Right atrium auricular region (tissue), 2 donors: ENCODE results near the gene H2BK1. TPM values are rescaled to one million over a fixed set of nuclear protein-coding genes. Genes with fewer than 3 reads are reported as not detected.

ENCODE experiments used
- DNase-seq: peaks from one replicate; pipeline ENCODE4 v3.0.0-alpha.2; 2019; ENCODE audit warnings: low spot score
- H3K27ac ChIP-seq, 2 donors: fragments of 200-600 bp; sonication (generic); 1 replicate in 1 of 2; 2 replicates in 1 of 2; pipeline ENCODE4 v1.5.1; 2016 to 2019
- H3K27me3 ChIP-seq, 2 donors: fragments of 200-600 bp; sonication (generic); one replicate each; pipeline versions ENCODE4 v1.5.1 to v1.6.0; 2017 to 2019
- H3K36me3 ChIP-seq: fragments of 200-600 bp; sonication (generic); one replicate; pipeline ENCODE4 v1.5.1; 2016
- H3K4me1 ChIP-seq, 2 donors: fragments of 200-600 bp; sonication (generic); one replicate each; pipeline versions ENCODE4 v1.5.1 to v1.6.0; 2017 to 2019
- H3K4me3 ChIP-seq, 2 donors: fragments of 200-600 bp; sonication (generic); 1 replicate in 1 of 2; 2 replicates in 1 of 2; pipeline ENCODE4 v1.5.1; 2017 to 2019; ENCODE audit warnings: mild to moderate bottlenecking in 1 of 2, moderate library complexity in 1 of 2
- H3K9me3 ChIP-seq, 2 donors: fragments of 200-600 bp; sonication (generic); one replicate each; pipeline ENCODE4 v1.5.1; 2019
- CTCF ChIP-seq, 2 donors: fragments of 200-600 bp; sonication (generic); IDR thresholded peaks; one replicate each; pipeline ENCODE4 v1.5.1; 2019; ENCODE audit warnings: antibody characterized with exemption in 2 of 2
- total RNA-seq, 2 donors: library from RNA; depleted of rRNA; stranded (reverse); fragments of >200 nt; gene quantifications; one replicate each; pipeline ENCODE4 v1.1.0, GENCODE V29; 2016

H2BK1 gene
- total RNA-seq, 2 donors from 2014 or later, result not detected

GRCh38 chr7:151178831-151179230 lies 31.5 kb downstream of the H2BK1 start:
- no peak for DNase-seq
- Histone ChIP-seq H3K27ac (no peak overlapping the region), H3K36me3 (no peaks in the 10 kb centered on the region), H3K27me3 (no peaks in the 10 kb centered on the region), H3K9me3 (no peaks in the 10 kb centered on the region), H3K4me1 (no peaks in the 10 kb centered on the region), H3K4me3 (no peak overlapping the region)
- no peak for TF ChIP-seq CTCF (IDR thresholded peaks at IDR 0.05)

- no peaks in the 10 kb centered on the region for H3K4me1 ChIP-seq
- H3K4me3 ChIP-seq, result no peak overlapping the region
- H3K27me3 ChIP-seq, result no peaks in the 10 kb centered on the region
- H3K27ac ChIP-seq, result no peak overlapping the region
- TF ChIP-seq CTCF (IDR thresholded peaks at IDR 0.05), result no peak
- DNase-seq, result no peak
- H3K36me3 ChIP-seq, result no peaks in the 10 kb centered on the region
- H3K9me3 ChIP-seq, result no peaks in the 10 kb centered on the region
Observed at GRCh38 chr7:151178236-151178635, 32.1 kb downstream of the H2BK1 start.

GRCh38 chr7:151177310-151177709 lies 33.0 kb downstream of the H2BK1 start:
- no peaks in the 10 kb centered on the region for H3K27me3 ChIP-seq
- DNase-seq, result no peak

GRCh38 chr7:151176401-151176800 lies 33.9 kb downstream of the H2BK1 start:
- H3K27me3 ChIP-seq, result no peaks in the 10 kb centered on the region
- H3K9me3 ChIP-seq, result no peaks in the 10 kb centered on the region
- no peaks in the 10 kb centered on the region for H3K36me3 ChIP-seq
- H3K4me3 ChIP-seq, result no peak overlapping the region
- no peak for DNase-seq
- no peak overlapping the region for H3K27ac ChIP-seq
- H3K4me1 ChIP-seq, result no peaks in the 10 kb centered on the region
- TF ChIP-seq CTCF (IDR thresholded peaks at IDR 0.05), result no peak

More at GRCh38 chr7:151177310-151177709, 33.0 kb downstream of the H2BK1 start:
- H3K27ac ChIP-seq, result no peak overlapping the region
- no peak overlapping the region for H3K4me3 ChIP-seq
- H3K36me3 ChIP-seq, result no peaks in the 10 kb centered on the region
- H3K4me1 ChIP-seq, result no peaks in the 10 kb centered on the region
- TF ChIP-seq CTCF (IDR thresholded peaks at IDR 0.05), result no peak
- no peaks in the 10 kb centered on the region for H3K9me3 ChIP-seq

GRCh38 chr7:151175793-151176311 lies 34.4 kb downstream of the H2BK1 start:
- TF ChIP-seq CTCF (IDR thresholded peaks at IDR 0.05), result no peak
- H3K9me3 ChIP-seq, result no peaks in the 10 kb centered on the region
- H3K27me3 ChIP-seq, result no peaks in the 10 kb centered on the region
- no peak for DNase-seq
- H3K36me3 ChIP-seq, result no peaks in the 10 kb centered on the region
- no peak overlapping the region for H3K4me3 ChIP-seq
- H3K4me1 ChIP-seq, result no peaks in the 10 kb centered on the region
- no peak overlapping the region for H3K27ac ChIP-seq
